Common myeloid progenitor, CD34-positive (primary cell): ENCODE data around the gene SLAMF6.
A peak's percentile ranks its signal among the peaks of the same experiment; 100 is the strongest.

Experiments
- CTCF ChIA-PET: fragments of 350-600 bp; sonication (Branson Sonifier 250); formaldehyde crosslinking; loops from one replicate; lab custom pipeline; 2021; ENCODE audit warnings: antibody characterized with exemption; lab: Charles Lee
- POLR2A ChIA-PET: fragments of 350-600 bp; sonication (Branson Sonifier 250); formaldehyde crosslinking; loops from one replicate; lab custom pipeline; 2021; ENCODE audit warnings: antibody characterized with exemption; lab: Charles Lee
- DNase-seq, 3 donors: peaks; one replicate each; pipeline versions ENCODE4 v3.0.0 to v3.0.0-alpha.2; 2013
- H3K27ac ChIP-seq, 2 experiments: 1 replicate in 1 of 2; 2 replicates in 1 of 2; pipeline ENCODE4 v1.7.0; 2013; ENCODE audit warnings: inconsistent platforms in 2 of 2, low read length in 2 of 2, mild to moderate bottlenecking in 2 of 2, low read depth in 1 of 2, moderate library complexity in 1 of 2; ENCODE audit not compliant: severe bottlenecking in 2 of 2, insufficient read depth in 1 of 2, poor library complexity in 1 of 2
- H3K27me3 ChIP-seq, 5 experiments: replicated peaks in 2 of 5; 1 replicate in 3 of 5; 2 replicates in 2 of 5; pipeline versions ENCODE4 v1.6.1 to v1.7.0; 2013; ENCODE audit warnings: low read length in 4 of 5, mild to moderate bottlenecking in 2 of 5, moderate library complexity in 2 of 5, inconsistent platforms in 1 of 5; ENCODE audit not compliant: insufficient read depth in 5 of 5, control insufficient read depth in 4 of 5
- H3K36me3 ChIP-seq, 4 experiments: 1 replicate in 2 of 4; 2 replicates in 2 of 4; pipeline versions ENCODE4 v1.6.1 to v1.7.0; 2013; ENCODE audit warnings: low read length in 3 of 4, control low read depth in 1 of 4, mild to moderate bottlenecking in 1 of 4; ENCODE audit not compliant: control insufficient read depth in 4 of 4, insufficient read depth in 4 of 4
- H3K4me1 ChIP-seq, 4 experiments: 1 replicate in 3 of 4; 2 replicates in 1 of 4; pipeline versions ENCODE4 v1.6.1 to v1.7.1; 2013; ENCODE audit warnings: low read length in 3 of 4, mild to moderate bottlenecking in 3 of 4, control low read depth in 1 of 4, inconsistent platforms in 1 of 4, moderate library complexity in 1 of 4; ENCODE audit not compliant: control insufficient read depth in 4 of 4, insufficient read depth in 4 of 4; ENCODE audit errors: control extremely low read depth in 1 of 4
- H3K4me3 ChIP-seq, 7 experiments: 1 replicate in 4 of 7; 2 replicates in 3 of 7; pipeline versions ENCODE4 v1.5.1 to v1.7.0; 2013; ENCODE audit warnings: mild to moderate bottlenecking in 7 of 7, low read length in 6 of 7, moderate library complexity in 6 of 7, inconsistent platforms in 2 of 7, low read depth in 2 of 7, control low read depth in 1 of 7; ENCODE audit not compliant: insufficient read depth in 4 of 7, control insufficient read depth in 1 of 7; ENCODE audit errors: extremely low read depth in 1 of 7
- H3K9me3 ChIP-seq, 5 experiments: 1 replicate in 4 of 5; 2 replicates in 1 of 5; pipeline versions ENCODE4 v1.6.1 to v1.7.1; 2013; ENCODE audit warnings: low read length in 4 of 5, mild to moderate bottlenecking in 2 of 5, inconsistent platforms in 1 of 5, low read depth in 1 of 5, moderate library complexity in 1 of 5; ENCODE audit not compliant: control insufficient read depth in 4 of 5, insufficient read depth in 2 of 5; ENCODE audit errors: control extremely low read depth in 1 of 5
- WGBS: methylation state at CpG from one replicate; pipeline ENCODE4 v1.1.5; 2013; ENCODE audit not compliant: insufficient coverage; 5-methylcytosine and 5-hydroxymethylcytosine counted together

Gene SLAMF6

DNA sequence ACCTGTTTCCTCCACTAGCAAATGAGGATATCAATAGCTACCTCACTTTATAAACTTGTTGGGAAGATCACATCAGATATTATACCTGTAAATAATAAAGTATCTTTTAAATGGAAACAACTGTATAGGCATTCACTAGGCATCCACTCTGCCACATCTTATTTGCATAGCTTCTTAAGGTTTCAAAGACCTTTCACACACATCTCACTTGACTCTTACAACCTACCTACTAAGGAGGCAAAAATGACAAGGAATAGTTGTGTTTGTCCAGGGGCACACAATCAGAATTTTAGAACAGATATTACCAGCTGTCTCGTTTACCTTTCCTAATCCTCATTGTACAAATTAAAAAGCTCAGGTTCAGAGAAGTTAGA is 71.2 kb downstream of the SLAMF6 start:
- CTCF ChIA-PET, result interaction anchor here (1.2 to 1.3 kb wide), 2 partner anchors 93 to 167 kb away, joined by 3 to 4 read pairs; no protein-coding TSS in a partner anchor
- H3K27ac ChIP-seq, result no peak overlapping the region
- 80% methylated on average over 1 of the region's 1 CpG for WGBS

GRCh38 chr1:160451119-160451858 is 71.8 kb downstream of the SLAMF6 start:
- no peaks in the 10 kb centered on the region for H3K36me3 ChIP-seq
- no peaks in the 10 kb centered on the region for H3K9me3 ChIP-seq
- H3K27me3 ChIP-seq, result no peaks in the 10 kb centered on the region
- H3K27ac ChIP-seq, result no peak overlapping the region
- H3K4me3 ChIP-seq, result no peak overlapping the region
- no peak for DNase-seq
- H3K4me1 ChIP-seq, result peaks cover 5 to 11% (median 7%) of the 10 kb centered on the region in 4 experiments
- 100% methylated on average over 3 of the region's 7 CpGs for WGBS
- CTCF ChIA-PET, result interaction anchor here (1.2 to 1.3 kb wide), 2 partner anchors 93 to 167 kb away, joined by 3 to 4 read pairs; no protein-coding TSS in a partner anchor
- POLR2A ChIA-PET, result no interaction called here

More for the DNA sequence above, 71.2 kb downstream of the SLAMF6 start:
- Histone ChIP-seq H3K27me3 (no peaks in the 10 kb centered on the region), H3K4me3 (no peak overlapping the region), H3K36me3 (no peaks in the 10 kb centered on the region), H3K4me1 (peaks cover under 1 to 8% (median 6%) of the 10 kb centered on the region in 4 experiments), H3K9me3 (no peaks in the 10 kb centered on the region)
- POLR2A ChIA-PET, result no interaction called here
- no peak for DNase-seq

GRCh38 chr1:160449494-160449893 is 73.6 kb downstream of the SLAMF6 start:
- H3K27me3 ChIP-seq, result no peaks in the 10 kb centered on the region
- peaks cover 5 to 9% (median 7%) of the 10 kb centered on the region in 4 experiments for H3K4me1 ChIP-seq
- H3K9me3 ChIP-seq, result no peaks in the 10 kb centered on the region
- DNase-seq, result no peak
- ChIA-PET POLR2A (no interaction called here), CTCF (no interaction called here)
- H3K4me3 ChIP-seq, result no peak overlapping the region
- H3K36me3 ChIP-seq, result no peaks in the 10 kb centered on the region
- no peak overlapping the region for H3K27ac ChIP-seq
- WGBS, result 100% methylated on average over 2 of the region's 2 CpGs

GRCh38 chr1:160446945-160447600 is 76.0 kb downstream of the SLAMF6 start:
- ChIA-PET POLR2A (no interaction called here), CTCF (no interaction called here)
- H3K4me3 ChIP-seq, result peak overlapping the region in 1 of 7 experiments; percentile 19
- no CpG with 5 or more reads among the region's 8 CpGs for WGBS
- H3K9me3 ChIP-seq, result no peaks in the 10 kb centered on the region
- H3K4me1 ChIP-seq, result peaks cover 5 to 15% (median 7%) of the 10 kb centered on the region in 4 experiments
- H3K27ac ChIP-seq, result no peak overlapping the region
- no peaks in the 10 kb centered on the region for H3K27me3 ChIP-seq
- DNase-seq, result no peak
- H3K36me3 ChIP-seq, result no peaks in the 10 kb centered on the region

DNA sequence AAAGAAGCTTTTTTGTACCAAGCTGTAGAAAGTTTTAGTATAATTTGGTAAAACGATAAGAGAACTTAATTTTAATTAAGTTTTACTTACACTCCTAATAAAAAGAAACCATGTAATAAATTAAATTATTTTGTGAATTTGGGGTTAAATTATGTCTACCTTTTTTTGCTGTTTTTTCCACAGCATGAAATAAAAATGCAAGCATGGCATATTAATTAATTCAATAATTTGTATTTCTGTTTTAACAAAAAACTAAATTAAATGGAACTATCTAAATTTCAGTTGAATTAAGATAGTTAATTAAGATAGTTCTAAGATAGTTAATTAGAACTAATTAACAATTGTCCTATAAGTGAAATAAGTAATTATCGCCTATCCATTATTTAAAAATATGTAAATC is 83.3 kb downstream of the SLAMF6 start:
- Histone ChIP-seq H3K4me1 (peaks cover 0 to 23% (median 2%) of the 10 kb centered on the region in 4 experiments), H3K27me3 (no peaks in the 10 kb centered on the region), H3K36me3 (no peaks in the 10 kb centered on the region), H3K9me3 (no peaks in the 10 kb centered on the region), H3K27ac (no peak overlapping the region), H3K4me3 (no peak overlapping the region)
- ChIA-PET POLR2A (no interaction called here), CTCF (interaction anchor here (1.0 to 1.2 kb wide), 2 partner anchors 11 to 25 kb away, joined by 3 to 6 read pairs; no protein-coding TSS in a partner anchor)
- WGBS, result no CpG with 5 or more reads among the region's 2 CpGs
- no peak for DNase-seq

DNA sequence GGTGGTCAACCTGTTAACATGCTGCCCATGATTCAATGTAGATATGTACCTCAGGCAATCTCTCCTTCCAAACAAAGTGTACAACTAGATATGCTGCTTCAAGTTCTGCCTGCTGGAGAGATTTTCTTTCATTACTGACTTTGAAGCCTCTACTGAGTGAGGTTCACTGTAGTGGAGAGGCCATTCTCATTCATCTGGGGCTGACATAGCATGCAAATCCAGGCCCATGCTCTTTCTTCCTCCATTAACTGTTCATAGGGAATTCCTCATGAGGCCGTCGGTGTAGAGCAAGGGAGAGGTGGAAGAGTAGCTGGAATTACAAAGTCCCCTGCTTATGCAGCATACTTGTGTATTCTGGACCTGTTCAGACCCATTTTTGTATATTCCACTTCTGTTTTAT is 84.1 kb downstream of the SLAMF6 start:
- no peak for DNase-seq
- POLR2A ChIA-PET, result no interaction called here

More for the DNA sequence above, 84.1 kb downstream of the SLAMF6 start:
- no peaks in the 10 kb centered on the region for H3K36me3 ChIP-seq
- WGBS, result 100% methylated on average over 2 of the region's 2 CpGs
- no peaks in the 10 kb centered on the region for H3K27me3 ChIP-seq
- H3K4me3 ChIP-seq, result no peak overlapping the region
- CTCF ChIA-PET, result interaction anchor here (1.0 to 1.2 kb wide), 2 partner anchors 10 to 26 kb away, joined by 3 to 6 read pairs; no protein-coding TSS in a partner anchor
- peaks cover 0 to 23% (median 2%) of the 10 kb centered on the region in 4 experiments for H3K4me1 ChIP-seq
- peaks cover 0 to 3% (median 0%) of the 10 kb centered on the region in 5 experiments for H3K9me3 ChIP-seq
- no peak overlapping the region for H3K27ac ChIP-seq
